ENCODE data around the gene CFI. TPM values are rescaled to one million over a fixed set of nuclear protein-coding genes. Genes with fewer than 3 reads are reported as not detected.
A peak's percentile ranks its signal among the peaks of the same experiment; 100 is the strongest.

The CFI gene
- total and polyA plus RNA-seq, 9 of the 15 experiments (the other 6 are each of a cell fraction or from before 2014, with no cell fraction given): 0.30 to 8.4 (median 0.95) TPM

DNA sequence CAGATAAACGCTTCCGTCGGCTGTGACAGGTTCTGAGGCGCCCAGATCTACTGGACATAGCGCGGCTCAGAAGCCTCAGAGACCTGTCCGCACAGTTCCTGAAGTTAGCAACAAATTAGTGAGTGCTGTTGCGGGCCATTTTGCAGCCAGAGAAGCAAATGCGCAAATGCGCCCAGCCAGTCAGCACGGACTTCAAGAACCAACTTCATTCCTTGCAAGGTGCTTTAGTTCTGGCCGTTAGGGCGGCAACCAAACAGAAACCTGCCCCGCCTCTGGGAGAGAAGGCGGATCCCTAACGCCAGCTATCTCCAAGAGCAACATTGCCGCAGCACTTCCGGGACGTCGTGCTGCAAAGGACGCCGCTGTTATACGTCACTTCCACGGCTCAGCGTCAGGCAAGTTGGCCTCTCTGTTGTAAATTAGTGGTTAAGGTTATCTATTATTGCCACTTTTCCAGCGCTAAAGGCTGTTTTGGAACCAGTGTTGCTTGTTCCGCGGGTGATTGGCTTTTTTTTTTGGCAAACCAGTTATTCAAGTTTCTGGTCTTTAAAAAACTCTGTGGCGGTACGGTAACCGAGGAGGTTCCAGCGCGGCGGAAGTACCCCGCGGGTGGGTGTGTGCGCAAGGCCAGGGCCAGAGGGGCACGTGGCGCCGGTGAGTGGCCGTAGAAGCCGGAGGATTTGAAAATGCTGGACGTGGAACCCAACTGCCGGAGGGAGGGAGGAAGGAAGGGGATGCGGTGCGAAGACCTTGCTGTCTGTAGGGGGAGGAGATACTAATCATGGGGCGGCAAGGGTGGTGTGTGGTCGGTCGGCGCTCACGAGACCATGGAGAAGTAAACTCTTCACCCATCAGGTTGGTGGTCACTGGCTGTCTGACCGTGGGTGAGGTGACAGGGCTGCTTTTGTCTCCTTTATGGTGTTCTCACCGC is 13.6 kb upstream of the CFI start, which contains the start of gene GAR1 (continued):
- no peak for TF ChIP-seq U2AF2 (optimal IDR thresholded peaks at IDR 0.05; ENCODE audit: low read depth, low read length)
- TF ChIP-seq RUNX1 (IDR thresholded peaks at IDR 0.05; ENCODE audit: low read depth): no peak; the same call in 1 of the 2 replicates

GRCh38 chr4:109811707-109812106 is 9.9 kb upstream of the CFI start:
- CTCF ChIA-PET (ENCODE audit: low intra/inter-chr PET ratio): no interaction called here
- BruUV-seq (replicated peaks): no TSS peak
- Histone ChIP-seq H3K9me1 (ENCODE audit: control insufficient read depth, insufficient read depth, low read length) (no peaks in the 10 kb centered on the region), H4K20me1 (replicated peaks; ENCODE audit: control insufficient read depth, insufficient read depth, low read length) (no peaks in the 10 kb centered on the region), H2AFZ (ENCODE audit: low read depth, low read length) (peak overlapping the region; percentile 97; the same call in 1 of the 2 replicates), H3K27ac (ENCODE audit: extremely low read depth, low read depth, low read length) (peak overlapping the region; percentile 76; the same call in 1 of the 3 replicates), H3K4me2 (ENCODE audit: insufficient read depth, low read length) (no peak overlapping the region), H3K4me1 (replicated peaks in 1 of 2; ENCODE audit: control insufficient read depth in 2 of 2, insufficient read depth in 2 of 2, low read length in 2 of 2) (peaks cover 8 to 16% of the 10 kb centered on the region in 2 experiments), H3K9ac (ENCODE audit: insufficient read depth in 1 of 2, low read depth in 2 of 2, low read length in 2 of 2) (no peak overlapping the region), H3K4me3 (no peak overlapping the region), H3K36me3 (ENCODE audit: control insufficient read depth, insufficient read depth, low read length) (peaks cover 5% of the 10 kb centered on the region; the same call in 2 of the 3 replicates), H3K27me3 (ENCODE audit: control insufficient read depth in 2 of 2, insufficient read depth in 2 of 2, low read length in 2 of 2) (no peaks in the 10 kb centered on the region), H3K79me2 (ENCODE audit: control insufficient read depth, insufficient read depth, low read length) (peaks cover 14% of the 10 kb centered on the region), H3K9me3 (replicated peaks; ENCODE audit: control insufficient read depth, insufficient read depth, low read depth, low read length) (no peaks in the 10 kb centered on the region)
- WGBS (ENCODE audit: insufficient coverage, low coverage, missing lambda C conversion rate): 31% methylated on average over 3 of the region's 3 CpGs
- intact Hi-C loops (cut with micrococcal nuclease) (loop anchor here (10.0 kb wide), 2 partner anchors 247 to 383 kb away; partner anchors contain the start of genes ELOVL6 and MCUB), in situ Hi-C loops (cut with MboI) (loop anchor here (5.0 kb wide), 1 partner anchor 384 kb away; no protein-coding TSS in a partner anchor)
- FAIRE-seq (no peak), ATAC-seq (no peak), DNase-seq (ENCODE audit: extremely low read depth in 1 of 4, low spot score in 3 of 4) (peak in 1 of 4 experiments; percentile 21)
- POLR2A ChIA-PET: no interaction called here
- TF ChIP-seq ZNF740 (CRISPR knock-in tag; IDR thresholded peaks at IDR 0.05) (no peak), ZNF740 (tag; IDR thresholded peaks at IDR 0.05) (no peak), MYBL2 (IDR thresholded peaks at IDR 0.05; ENCODE audit: low read depth) (peak; percentile 57), MYBL2 (CRISPR knock-in tag; IDR thresholded peaks at IDR 0.05; ENCODE audit: borderline replicate concordance) (no peak), LEF1 (IDR thresholded peaks at IDR 0.05) (peak; percentile 47; the same call in 1 of the 2 replicates), NR2F6 (CRISPR knock-in tag; IDR thresholded peaks at IDR 0.05) (no peak), ATF7 (IDR thresholded peaks at IDR 0.05) (peak; percentile 72; the same call in 1 of the 2 replicates), NFYB (IDR thresholded peaks at IDR 0.05; ENCODE audit: extremely low read depth, insufficient read length) (no peak)
- TF ChIP-seq, protein P1, sequence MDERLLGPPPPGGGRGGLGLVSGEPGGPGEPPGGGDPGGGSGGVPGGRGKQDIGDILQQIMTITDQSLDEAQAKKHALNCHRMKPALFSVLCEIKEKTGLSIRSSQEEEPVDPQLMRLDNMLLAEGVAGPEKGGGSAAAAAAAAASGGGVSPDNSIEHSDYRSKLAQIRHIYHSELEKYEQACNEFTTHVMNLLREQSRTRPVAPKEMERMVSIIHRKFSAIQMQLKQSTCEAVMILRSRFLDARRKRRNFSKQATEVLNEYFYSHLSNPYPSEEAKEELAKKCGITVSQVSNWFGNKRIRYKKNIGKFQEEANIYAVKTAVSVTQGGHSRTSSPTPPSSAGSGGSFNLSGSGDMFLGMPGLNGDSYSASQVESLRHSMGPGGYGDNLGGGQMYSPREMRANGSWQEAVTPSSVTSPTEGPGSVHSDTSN (CRISPR knock-in tag; IDR thresholded peaks at IDR 0.05; ENCODE audit: low read depth): no peak; the same call in 1 of the 2 replicates
- TF ChIP-seq, protein P1 (tag; conservative IDR thresholded peaks at IDR 0.05; ENCODE audit: low read depth): peak; percentile 98

All from K562 (cell line).